ENCODE results near the gene RPSA. TPM values are rescaled to one million over a fixed set of nuclear protein-coding genes. Genes with fewer than 3 reads are reported as not detected.
"Not testable (repeated sequence)": the region's sequence is repeated elsewhere in the genome, so short reads cannot be mapped to it uniquely, and the experiment has no call there.

Gene RPSA
- total RNA-seq, 2 experiments from 2014 or later, result 2,498 to 3,023 TPM

GRCh38 chr3:39454591-39455217 is 48.2 kb downstream of the RPSA start:
- DNase-seq (no peak), ATAC-seq (no peak)
- Mint-ChIP-seq H3K27me3 (peaks cover 17% of the 10 kb centered on the region), H3K9me3 (ENCODE audit: low read depth) (no peaks in the 10 kb centered on the region), H3K27ac (no peak overlapping the region), H3K36me3 (ENCODE audit: low read depth) (no peaks in the 10 kb centered on the region), H3K4me3 (no peak overlapping the region), H3K4me1 (no peaks in the 10 kb centered on the region)
- intact Hi-C loops (cut with DNase I, micrococcal nuclease), result no loop called here
- ChIA-PET POLR2A (no interaction called here), CTCF (interaction anchor here (0.6 to 1.0 kb wide), 3 partner anchors 8 to 1158 kb away, joined by 3 read pairs; no protein-coding TSS in a partner anchor)

- H3K27ac Mint-ChIP-seq, result no peak overlapping the region
- no peaks in the 10 kb centered on the region for H3K36me3 Mint-ChIP-seq (ENCODE audit: low read depth)
- POLR2A ChIA-PET, result no interaction called here
- H3K27me3 Mint-ChIP-seq, result peaks cover 22% of the 10 kb centered on the region
- CTCF ChIA-PET, result no interaction called here
- DNase-seq (no peak), ATAC-seq (no peak)
- intact Hi-C loops (cut with DNase I, micrococcal nuclease), result no loop called here
- no peak overlapping the region for H3K4me3 Mint-ChIP-seq
- H3K4me1 Mint-ChIP-seq, result no peaks in the 10 kb centered on the region
- H3K9me3 Mint-ChIP-seq (ENCODE audit: low read depth), result no peaks in the 10 kb centered on the region
These were observed 49.6 kb downstream of the RPSA start for GRCh38 chr3:39456159-39456558.

DNA sequence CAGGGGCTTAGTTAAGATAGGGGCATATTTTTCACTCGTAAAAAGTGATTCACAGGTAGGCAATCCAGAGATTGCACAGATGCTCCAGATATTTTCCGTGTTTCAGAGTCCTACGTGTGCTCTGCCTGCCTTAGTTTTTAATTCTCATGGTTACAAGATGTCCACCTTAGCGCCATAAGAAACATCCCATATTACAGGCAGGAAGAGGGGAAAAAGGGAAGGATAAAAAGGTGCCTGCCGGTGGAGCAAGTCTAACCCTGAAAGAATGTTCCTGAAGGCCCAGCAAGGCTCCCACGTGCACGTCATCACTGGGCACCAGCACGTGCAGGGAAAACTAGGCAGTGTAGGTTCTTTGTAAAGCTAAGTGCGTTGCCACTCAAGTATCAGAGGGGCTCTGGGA is 50.8 kb downstream of the RPSA start:
- POLR2A ChIA-PET, result no interaction called here
- H3K4me3 Mint-ChIP-seq, result no peak overlapping the region
- H3K4me1 Mint-ChIP-seq, result no peaks in the 10 kb centered on the region
- CTCF ChIA-PET, result no interaction called here
- ATAC-seq (no peak), DNase-seq (no peak)
- H3K27me3 Mint-ChIP-seq, result peaks cover 20% of the 10 kb centered on the region
- no peaks in the 10 kb centered on the region for H3K9me3 Mint-ChIP-seq (ENCODE audit: low read depth)
- H3K36me3 Mint-ChIP-seq (ENCODE audit: low read depth), result no peaks in the 10 kb centered on the region
- intact Hi-C loops (cut with DNase I, micrococcal nuclease), result no loop called here
- no peak overlapping the region for H3K27ac Mint-ChIP-seq

DNA sequence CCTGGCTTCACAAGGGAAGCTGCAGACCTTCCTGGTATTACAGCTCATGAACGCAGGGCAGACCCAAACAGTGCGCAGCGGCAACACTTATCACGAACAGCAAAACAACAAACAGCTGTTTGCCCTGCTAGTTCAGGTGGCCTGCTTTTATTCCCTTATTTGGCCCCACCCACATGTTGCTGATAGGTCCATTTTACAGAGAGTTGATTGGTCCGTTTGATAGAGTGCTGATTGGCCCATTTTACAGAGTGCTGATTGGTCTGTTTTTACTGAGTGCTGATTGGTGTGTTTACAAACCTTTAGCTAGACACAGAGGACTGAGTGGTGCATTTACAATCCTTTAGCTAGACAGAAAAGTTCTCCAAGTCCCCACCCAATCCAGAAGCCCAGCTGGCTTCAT is 52.1 kb downstream of the RPSA start:
- peaks cover 20% of the 10 kb centered on the region for H3K27me3 Mint-ChIP-seq
- H3K4me3 Mint-ChIP-seq; POLR2A ChIA-PET; H3K9me3 Mint-ChIP-seq (ENCODE audit: low read depth); H3K27ac Mint-ChIP-seq; H3K4me1 Mint-ChIP-seq; H3K36me3 Mint-ChIP-seq (ENCODE audit: low read depth); DNase-seq; intact Hi-C loops (cut with DNase I, micrococcal nuclease); ATAC-seq: not testable (repeated sequence)
- CTCF ChIA-PET, result interaction anchor here (0.7 to 1.2 kb wide), 2 partner anchors 70 to 170 kb away, joined by 3 read pairs; no protein-coding TSS in a partner anchor

DNA sequence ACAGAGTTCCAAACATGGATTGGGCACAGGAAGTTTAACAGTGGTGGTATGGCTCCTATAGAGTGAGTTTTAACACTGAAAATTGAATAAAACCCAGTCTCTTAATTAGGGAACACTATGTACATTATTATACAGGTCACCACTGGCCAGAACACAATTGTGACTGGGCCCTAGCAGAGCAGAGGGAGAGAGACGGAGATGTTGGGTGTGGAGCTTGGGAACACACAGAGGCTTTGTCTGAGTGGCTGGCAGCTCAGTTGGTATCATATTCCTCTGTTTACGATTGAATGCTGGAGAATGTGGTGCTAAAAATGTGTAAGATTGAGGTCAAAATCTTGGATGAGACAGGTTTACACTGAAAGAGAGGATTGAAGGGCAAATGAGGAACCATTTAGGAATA is 54.2 kb downstream of the RPSA start:
- Mint-ChIP-seq H3K27me3 (peaks cover 15% of the 10 kb centered on the region), H3K27ac (no peak overlapping the region), H3K36me3 (ENCODE audit: low read depth) (no peaks in the 10 kb centered on the region), H3K9me3 (ENCODE audit: low read depth) (no peaks in the 10 kb centered on the region), H3K4me1 (no peaks in the 10 kb centered on the region), H3K4me3 (no peak overlapping the region)
- ATAC-seq, result no peak
- no peak for DNase-seq
- ChIA-PET POLR2A (no interaction called here), CTCF (interaction anchor here (0.7 to 1.3 kb wide), 2 partner anchors 13 to 39 kb away, joined by 3 to 7 read pairs; no protein-coding TSS in a partner anchor)
- intact Hi-C loops (cut with DNase I, micrococcal nuclease), result no loop called here

Other genes starting within 250 kb of the RPSA start
- 1 to 10 TPM; 1.4 to 2.2 TPM for gene XIRP1, start 214.1 kb upstream of the RPSA start, total RNA-seq
- under 1 TPM; 0.14 to 0.16 TPM for gene CX3CR1, start 126.7 kb upstream of the RPSA start, total RNA-seq
- under 1 TPM; 0.75 to 0.77 TPM for gene CCR8, start 77.0 kb upstream of the RPSA start, total RNA-seq
- gene SLC25A38, start 23.4 kb upstream of the RPSA start, total RNA-seq, result 10 to 100 TPM; 23.0 to 24.8 TPM
- gene MOBP, start 61.0 kb downstream of the RPSA start, total RNA-seq, result not detected